Mononuclear cell (primary cell): Measurements from ENCODE around the gene ABTB1. TPM values are rescaled to one million over a fixed set of nuclear protein-coding genes. Genes with fewer than 3 reads are reported as not detected.
"Not testable (repeated sequence)": the region's sequence is repeated elsewhere in the genome, so short reads cannot be mapped to it uniquely, and the experiment has no call there.

ENCODE experiments used
- H3K27me3 ChIP-seq: 2 replicates; pipeline ENCODE4 v1.6.0; 2011; ENCODE audit warnings: low read length, control low read depth; ENCODE audit not compliant: insufficient read depth
- H3K4me1 ChIP-seq: 2 replicates; pipeline ENCODE4 v1.5.1; 2011; ENCODE audit warnings: mild to moderate bottlenecking, low read length, control low read depth; ENCODE audit not compliant: insufficient read depth
- H3K4me3 ChIP-seq: 2 replicates; pipeline ENCODE4 v1.5.1; 2011; ENCODE audit warnings: mild to moderate bottlenecking, low read length, moderate library complexity
- H3K9me3 ChIP-seq: 2 replicates; pipeline ENCODE4 v1.5.1; 2011; ENCODE audit warnings: low read depth, mild to moderate bottlenecking, control low read depth, low read length
- total RNA-seq: library from RNA; depleted of rRNA; stranded (reverse); fragments of >200 nt; gene quantifications from one replicate; pipeline ENCODE4 v1.2.3, GENCODE V29; 2012

The ABTB1 gene
- total RNA-seq, 1 donor = 27.3 TPM

- Histone ChIP-seq H3K9me3 (no peaks in the 10 kb centered on the region), H3K4me3 (peak overlapping the region; percentile 82), H3K4me1 (peaks cover 68% of the 10 kb centered on the region), H3K27me3 (no peaks in the 10 kb centered on the region)
Measured at GRCh38 chr3:127674101-127674721, 1.5 kb downstream of the ABTB1 start.

GRCh38 chr3:127674790-127675189, 2.0 kb downstream of the ABTB1 start:
- H3K9me3 ChIP-seq = no peaks in the 10 kb centered on the region
- peaks cover 74% of the 10 kb centered on the region for H3K4me1 ChIP-seq
- no peak overlapping the region for H3K4me3 ChIP-seq

GRCh38 chr3:127675651-127676391, 3.1 kb downstream of the ABTB1 start:
- Histone ChIP-seq H3K27me3 (no peaks in the 10 kb centered on the region), H3K4me1 (peaks cover 77% of the 10 kb centered on the region), H3K9me3 (no peaks in the 10 kb centered on the region), H3K4me3 (no peak overlapping the region)

More at GRCh38 chr3:127674790-127675189, 2.0 kb downstream of the ABTB1 start:
- H3K27me3 ChIP-seq = no peaks in the 10 kb centered on the region

DNA sequence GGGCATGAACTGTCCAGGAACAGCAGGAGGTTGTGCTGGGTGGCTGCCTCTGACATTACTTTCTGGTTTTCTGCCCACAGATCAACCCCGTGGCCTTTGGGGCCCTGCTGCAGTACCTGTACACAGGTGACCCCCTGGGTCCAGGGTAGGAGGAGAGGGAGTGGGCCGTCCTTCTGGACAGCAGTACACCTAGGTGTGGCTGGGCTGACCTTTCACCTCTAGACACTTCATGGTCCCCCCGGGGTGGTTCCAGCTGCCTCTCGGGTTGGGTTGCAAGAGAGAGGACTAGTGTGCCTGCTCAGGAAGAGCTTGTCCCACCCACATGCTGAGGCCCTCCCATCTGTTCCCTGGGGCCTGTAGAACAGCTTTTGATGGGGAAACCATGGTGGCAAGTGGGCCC, 3.7 kb downstream of the ABTB1 start:
- Histone ChIP-seq H3K4me1 (peaks cover 76% of the 10 kb centered on the region), H3K4me3 (no peak overlapping the region)

GRCh38 chr3:127676921-127677351, 4.2 kb downstream of the ABTB1 start:
- H3K27me3 ChIP-seq = no peaks in the 10 kb centered on the region
- no peaks in the 10 kb centered on the region for H3K9me3 ChIP-seq
- H3K4me1 ChIP-seq = peaks cover 72% of the 10 kb centered on the region
- H3K4me3 ChIP-seq = no peak overlapping the region

More for the DNA sequence above, 3.7 kb downstream of the ABTB1 start:
- Histone ChIP-seq H3K9me3 (no peaks in the 10 kb centered on the region), H3K27me3 (no peaks in the 10 kb centered on the region)

GRCh38 chr3:127677541-127678314, 5.0 kb downstream of the ABTB1 start:
- no peaks in the 10 kb centered on the region for H3K27me3 ChIP-seq
- no peaks in the 10 kb centered on the region for H3K9me3 ChIP-seq
- no peak overlapping the region for H3K4me3 ChIP-seq
- peaks cover 70% of the 10 kb centered on the region for H3K4me1 ChIP-seq

DNA sequence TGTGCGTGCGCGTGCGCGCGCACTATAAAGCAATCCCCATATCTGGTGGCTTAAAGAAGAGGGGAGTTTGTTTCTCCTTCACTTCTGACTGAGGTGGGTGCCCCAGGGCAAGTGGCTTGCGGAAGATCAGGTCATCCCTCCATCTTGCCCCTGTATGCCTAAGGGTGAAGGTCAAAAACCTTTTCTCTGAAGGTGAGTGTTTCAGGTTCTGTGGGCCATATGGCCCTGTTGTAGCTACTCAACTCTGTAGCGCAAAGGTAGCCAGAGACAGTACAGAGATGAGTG, 5.5 kb downstream of the ABTB1 start:
- H3K4me3 ChIP-seq = no peak overlapping the region
- peaks cover 75% of the 10 kb centered on the region for H3K4me1 ChIP-seq
- H3K27me3 ChIP-seq = no peaks in the 10 kb centered on the region
- H3K9me3 ChIP-seq = no peaks in the 10 kb centered on the region

- Histone ChIP-seq H3K4me3 (no peak overlapping the region), H3K9me3 (no peaks in the 10 kb centered on the region), H3K4me1 (peaks cover 75% of the 10 kb centered on the region), H3K27me3 (no peaks in the 10 kb centered on the region)
Measured at GRCh38 chr3:127678611-127679533, 6.1 kb downstream of the ABTB1 start.

DNA sequence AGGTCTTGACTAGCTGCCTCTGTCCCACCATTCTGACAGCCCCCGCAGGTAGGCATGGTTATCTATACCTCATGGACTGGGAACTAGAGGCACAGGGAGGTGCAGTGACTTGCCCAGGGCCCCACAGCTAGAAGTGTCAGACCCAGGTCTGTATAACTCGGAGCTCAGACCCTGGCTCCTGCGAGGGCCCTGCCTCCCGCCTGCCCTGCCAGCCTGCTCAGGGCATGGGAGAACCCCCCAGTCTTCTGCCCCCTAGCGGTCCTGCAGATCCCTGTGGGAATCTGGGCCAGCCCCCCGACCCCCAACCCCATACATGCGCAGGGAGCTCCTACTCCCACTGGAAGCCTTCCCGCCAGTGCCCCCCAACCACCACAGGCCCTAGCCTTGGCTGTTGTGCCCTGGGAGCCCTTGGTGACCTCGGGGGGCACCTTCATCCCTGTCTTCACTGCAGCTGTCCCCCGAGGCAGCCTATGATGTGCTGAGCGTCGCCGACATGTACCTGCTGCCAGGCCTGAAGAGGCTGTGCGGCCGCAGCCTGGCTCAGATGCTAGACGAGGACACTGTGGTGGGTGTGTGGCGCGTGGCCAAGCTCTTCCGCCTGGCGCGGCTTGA, 6.9 kb downstream of the ABTB1 start:
- Histone ChIP-seq H3K27me3 (no peaks in the 10 kb centered on the region), H3K4me1 (peaks cover 72% of the 10 kb centered on the region), H3K9me3 (no peaks in the 10 kb centered on the region), H3K4me3 (no peak overlapping the region)

DNA sequence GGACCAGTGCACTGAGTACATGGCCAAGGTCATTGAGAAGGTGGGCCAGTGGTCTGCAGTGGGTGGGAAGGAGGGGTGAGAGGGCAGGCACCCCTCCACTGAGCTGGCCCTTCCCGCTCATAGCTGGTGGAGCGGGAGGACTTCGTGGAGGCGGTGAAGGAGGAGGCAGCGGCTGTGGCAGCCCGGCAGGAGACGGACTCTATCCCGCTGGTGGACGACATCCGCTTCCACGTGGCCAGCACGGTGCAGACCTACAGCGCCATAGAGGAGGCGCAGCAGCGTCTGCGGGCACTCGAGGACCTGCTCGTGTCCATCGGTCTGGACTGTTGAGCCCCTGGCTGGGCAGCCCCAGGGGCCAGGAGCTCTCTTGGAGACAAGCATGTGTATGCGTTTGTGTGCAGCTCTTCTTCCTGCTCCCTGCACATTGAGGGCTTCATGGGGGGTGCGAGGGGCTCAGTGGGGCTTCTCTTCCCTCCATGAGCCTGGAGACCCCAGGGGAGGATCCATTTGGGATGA, 7.5 kb downstream of the ABTB1 start:
- Histone ChIP-seq H3K4me3 (no peak overlapping the region), H3K9me3 (no peaks in the 10 kb centered on the region), H3K27me3 (no peaks in the 10 kb centered on the region), H3K4me1 (peaks cover 67% of the 10 kb centered on the region)

GRCh38 chr3:127680798-127681221, 8.1 kb downstream of the ABTB1 start:
- H3K27me3 ChIP-seq = no peaks in the 10 kb centered on the region
- H3K4me3 ChIP-seq = no peak overlapping the region
- no peaks in the 10 kb centered on the region for H3K9me3 ChIP-seq
- peaks cover 63% of the 10 kb centered on the region for H3K4me1 ChIP-seq

- H3K4me1 ChIP-seq = peaks cover 49% of the 10 kb centered on the region
- not testable (repeated sequence) for H3K9me3 ChIP-seq, H3K4me3 ChIP-seq, H3K27me3 ChIP-seq
Measured at GRCh38 chr3:127682175-127682554, 9.4 kb downstream of the ABTB1 start.

- H3K4me3 ChIP-seq = no peak overlapping the region
- no peaks in the 10 kb centered on the region for H3K9me3 ChIP-seq
- H3K27me3 ChIP-seq = no peaks in the 10 kb centered on the region
- H3K4me1 ChIP-seq = peaks cover 45% of the 10 kb centered on the region
Measured at GRCh38 chr3:127682561-127682960, 9.8 kb downstream of the ABTB1 start.
